Activated T-cell treated with anti-CD3 and anti-CD28 coated beads, Interleukin-2, amount 50 U/mL, for 72 hours (primary cell): Measurements from ENCODE around the gene IPPK. TPM values are rescaled to one million over a fixed set of nuclear protein-coding genes. Genes with fewer than 3 reads are reported as not detected.

Experiments used
- ATAC-seq, 2 donors: fragments of 150-1000 bp; cut with Tn5 transposase; replicated peaks in 1 of 2; 2 replicates each; pipeline ENCODE4 v1.10.0; 2021; ENCODE audit warnings: moderate library complexity in 2 of 2, mild to moderate bottlenecking in 1 of 2
- DNase-seq, 2 donors: peaks; one replicate each; pipeline ENCODE4 v3.0.0; 2021 to 2022; ENCODE audit warnings: mixed read lengths in 1 of 2
- H3K27ac Mint-ChIP-seq: one replicate; pipeline ENCODE4 v1.8.0; 2022; ENCODE audit warnings: mild to moderate bottlenecking, moderate library complexity, mixed read lengths
- H3K27me3 Mint-ChIP-seq: one replicate; pipeline ENCODE4 v1.8.0; 2022; ENCODE audit warnings: low read depth, mixed read lengths
- H3K36me3 Mint-ChIP-seq, 2 donors: one replicate each; pipeline ENCODE4 v1.8.0; 2022; ENCODE audit warnings: mixed read lengths in 2 of 2, mild to moderate bottlenecking in 1 of 2; ENCODE audit not compliant: insufficient read depth in 2 of 2
- H3K4me1 Mint-ChIP-seq: one replicate; pipeline ENCODE4 v1.8.0; 2022; ENCODE audit warnings: low read depth, mixed read lengths
- H3K4me3 Mint-ChIP-seq, 2 donors: one replicate each; pipeline ENCODE4 v1.8.0; 2022; ENCODE audit warnings: mild to moderate bottlenecking in 2 of 2, mixed read lengths in 2 of 2, moderate library complexity in 2 of 2
- H3K9me3 Mint-ChIP-seq, 2 donors: one replicate each; pipeline ENCODE4 v1.8.0; 2022; ENCODE audit warnings: mixed read lengths in 2 of 2
- total RNA-seq, 2 donors: library from RNA; stranded (reverse); gene quantifications; one replicate each; pipeline ENCODE4 v1.2.3, GENCODE V29; 2022

Gene IPPK
- total RNA-seq, 2 donors from 2014 or later: 12.2 to 14.9 TPM

- Mint-ChIP-seq H3K27ac (no peak overlapping the region), H3K4me3 (no peak overlapping the region), H3K9me3 (no peaks in the 10 kb centered on the region), H3K4me1 (peaks cover 29% of the 10 kb centered on the region), H3K27me3 (no peaks in the 10 kb centered on the region), H3K36me3 (peaks cover 0 to 6% of the 10 kb centered on the region in 2 donors)
- no peak for DNase-seq
- no peak for ATAC-seq
These were observed 9.7 kb downstream of the IPPK start for GRCh38 chr9:92660266-92660665.

- no peak for DNase-seq
- Mint-ChIP-seq H3K4me3 (no peak overlapping the region), H3K9me3 (no peaks in the 10 kb centered on the region), H3K36me3 (peaks cover 0 to 8% of the 10 kb centered on the region in 2 donors), H3K27me3 (no peaks in the 10 kb centered on the region), H3K4me1 (peaks cover 23% of the 10 kb centered on the region), H3K27ac (no peak overlapping the region)
- ATAC-seq: no peak
These were observed 10.3 kb downstream of the IPPK start for GRCh38 chr9:92659601-92660000.

- ATAC-seq: no peak
These were observed 11.3 kb downstream of the IPPK start for GRCh38 chr9:92658611-92659010.

GRCh38 chr9:92658176-92658575 lies 11.8 kb downstream of the IPPK start:
- Mint-ChIP-seq H3K27me3 (no peaks in the 10 kb centered on the region), H3K27ac (no peak overlapping the region), H3K4me3 (no peak overlapping the region), H3K36me3 (peaks cover 0 to 7% of the 10 kb centered on the region in 2 donors), H3K4me1 (peaks cover 9% of the 10 kb centered on the region), H3K9me3 (no peaks in the 10 kb centered on the region)
- ATAC-seq: no peak
- no peak for DNase-seq

More at GRCh38 chr9:92658611-92659010, 11.3 kb downstream of the IPPK start:
- peaks cover 0 to 8% of the 10 kb centered on the region in 2 donors for H3K36me3 Mint-ChIP-seq
- peaks cover 13% of the 10 kb centered on the region for H3K4me1 Mint-ChIP-seq
- H3K9me3 Mint-ChIP-seq: no peaks in the 10 kb centered on the region
- no peak overlapping the region for H3K27ac Mint-ChIP-seq
- no peak overlapping the region for H3K4me3 Mint-ChIP-seq
- no peaks in the 10 kb centered on the region for H3K27me3 Mint-ChIP-seq
- DNase-seq: no peak

- Mint-ChIP-seq H3K4me1 (peaks cover 8% of the 10 kb centered on the region), H3K27me3 (no peaks in the 10 kb centered on the region), H3K9me3 (no peaks in the 10 kb centered on the region), H3K27ac (no peak overlapping the region), H3K4me3 (no peak overlapping the region), H3K36me3 (peaks cover 0 to 8% of the 10 kb centered on the region in 2 donors)
- no peak for ATAC-seq
- no peak for DNase-seq
These were observed 12.4 kb downstream of the IPPK start for GRCh38 chr9:92657296-92658094.

- H3K27me3 Mint-ChIP-seq: no peaks in the 10 kb centered on the region
- peaks cover 0 to 9% of the 10 kb centered on the region in 2 donors for H3K36me3 Mint-ChIP-seq
- no peaks in the 10 kb centered on the region for H3K9me3 Mint-ChIP-seq
- H3K4me1 Mint-ChIP-seq: peaks cover under 1% of the 10 kb centered on the region
- H3K4me3 Mint-ChIP-seq: no peak overlapping the region
- no peak for ATAC-seq
- DNase-seq: no peak
- H3K27ac Mint-ChIP-seq: no peak overlapping the region
These were observed 13.4 kb downstream of the IPPK start for GRCh38 chr9:92656537-92656925.

- H3K27ac Mint-ChIP-seq: no peak overlapping the region
- DNase-seq (no peak), ATAC-seq (no peak)
These were observed 13.9 kb downstream of the IPPK start for GRCh38 chr9:92655896-92656536.

GRCh38 chr9:92655366-92655765 lies 14.6 kb downstream of the IPPK start:
- no peak for ATAC-seq
- Mint-ChIP-seq H3K36me3 (peaks cover 0 to 11% of the 10 kb centered on the region in 2 donors), H3K4me3 (no peak overlapping the region), H3K27me3 (no peaks in the 10 kb centered on the region), H3K9me3 (no peaks in the 10 kb centered on the region), H3K4me1 (no peaks in the 10 kb centered on the region), H3K27ac (no peak overlapping the region)
- no peak for DNase-seq

More at GRCh38 chr9:92655896-92656536, 13.9 kb downstream of the IPPK start:
- Mint-ChIP-seq H3K27me3 (no peaks in the 10 kb centered on the region), H3K4me3 (no peak overlapping the region), H3K36me3 (peaks cover 0 to 11% of the 10 kb centered on the region in 2 donors), H3K9me3 (no peaks in the 10 kb centered on the region), H3K4me1 (no peaks in the 10 kb centered on the region)

GRCh38 chr9:92654481-92655301 lies 15.2 kb downstream of the IPPK start:
- no peaks in the 10 kb centered on the region for H3K27me3 Mint-ChIP-seq
- H3K27ac Mint-ChIP-seq: no peak overlapping the region
- no peaks in the 10 kb centered on the region for H3K4me1 Mint-ChIP-seq
- no peak overlapping the region for H3K4me3 Mint-ChIP-seq
- no peaks in the 10 kb centered on the region for H3K9me3 Mint-ChIP-seq
- ATAC-seq (no peak), DNase-seq (no peak)
- peaks cover 0 to 11% of the 10 kb centered on the region in 2 donors for H3K36me3 Mint-ChIP-seq

GRCh38 chr9:92652461-92652860 lies 17.5 kb downstream of the IPPK start:
- H3K27ac Mint-ChIP-seq: no peak overlapping the region
- no peaks in the 10 kb centered on the region for H3K4me1 Mint-ChIP-seq
- H3K4me3 Mint-ChIP-seq: no peak overlapping the region
- ATAC-seq (no peak), DNase-seq (no peak)
- no peaks in the 10 kb centered on the region for H3K9me3 Mint-ChIP-seq
- H3K36me3 Mint-ChIP-seq: peaks cover 3 to 16% of the 10 kb centered on the region in 2 donors
- H3K27me3 Mint-ChIP-seq: no peaks in the 10 kb centered on the region

GRCh38 chr9:92650839-92651621 lies 18.9 kb downstream of the IPPK start:
- no peak for DNase-seq
- Mint-ChIP-seq H3K4me1 (peaks cover 4% of the 10 kb centered on the region), H3K36me3 (peaks cover 12 to 28% of the 10 kb centered on the region in 2 donors), H3K9me3 (peaks cover 0 to 3% of the 10 kb centered on the region in 2 donors), H3K27ac (no peak overlapping the region), H3K27me3 (no peaks in the 10 kb centered on the region), H3K4me3 (no peak overlapping the region)
- no peak for ATAC-seq

- Mint-ChIP-seq H3K36me3 (peaks cover 18 to 35% of the 10 kb centered on the region in 2 donors), H3K27ac (no peak overlapping the region), H3K4me1 (peaks cover 4% of the 10 kb centered on the region), H3K27me3 (no peaks in the 10 kb centered on the region), H3K4me3 (no peak overlapping the region), H3K9me3 (peaks cover 0 to 5% of the 10 kb centered on the region in 2 donors)
- no peak for DNase-seq
- ATAC-seq: no peak
These were observed 19.6 kb downstream of the IPPK start for GRCh38 chr9:92650296-92650695.
